Measurements from ENCODE around the gene LCLAT1.
"Not testable (repeated sequence)": the region's sequence is repeated elsewhere in the genome, so short reads cannot be mapped to it uniquely, and the experiment has no call there.

LCLAT1 gene

GRCh38 chr2:30488012-30488659 is 41.1 kb downstream of the LCLAT1 start:
- TF ChIP-seq CTCF (IDR thresholded peaks at IDR 0.05; ENCODE audit: extremely low read depth, insufficient read depth, missing control alignments) = no peak
- in situ Hi-C loops (cut with MboI; ENCODE audit: low pct_unique_long_range_greater_than_20kb, low sequenced_read_pairs, unreplicated experiment) = no loop called here
- DNase-seq (ENCODE audit: low spot score) = no peak

GRCh38 chr2:30491225-30491624 is 44.2 kb downstream of the LCLAT1 start:
- in situ Hi-C loops (cut with MboI; ENCODE audit: low pct_unique_long_range_greater_than_20kb, low sequenced_read_pairs, unreplicated experiment) = no loop called here
- no peak for DNase-seq (ENCODE audit: low spot score)
- no peak for TF ChIP-seq CTCF (IDR thresholded peaks at IDR 0.05; ENCODE audit: extremely low read depth, insufficient read depth, missing control alignments)

GRCh38 chr2:30492185-30492584 is 45.1 kb downstream of the LCLAT1 start:
- no peak for DNase-seq (ENCODE audit: low spot score)
- in situ Hi-C loops (cut with MboI; ENCODE audit: low pct_unique_long_range_greater_than_20kb, low sequenced_read_pairs, unreplicated experiment) = no loop called here
- TF ChIP-seq CTCF (IDR thresholded peaks at IDR 0.05; ENCODE audit: extremely low read depth, insufficient read depth, missing control alignments) = no peak

- TF ChIP-seq CTCF (IDR thresholded peaks at IDR 0.05; ENCODE audit: extremely low read depth, insufficient read depth, missing control alignments) = no peak
- no peak for DNase-seq (ENCODE audit: low spot score)
- in situ Hi-C loops (cut with MboI; ENCODE audit: low pct_unique_long_range_greater_than_20kb, low sequenced_read_pairs, unreplicated experiment) = no loop called here
These were observed 45.6 kb downstream of the LCLAT1 start for GRCh38 chr2:30492619-30493018.

- DNase-seq (ENCODE audit: low spot score) = no peak
- no peak for TF ChIP-seq CTCF (IDR thresholded peaks at IDR 0.05; ENCODE audit: extremely low read depth, insufficient read depth, missing control alignments)
- in situ Hi-C loops (cut with MboI; ENCODE audit: low pct_unique_long_range_greater_than_20kb, low sequenced_read_pairs, unreplicated experiment) = no loop called here
These were observed 46.4 kb downstream of the LCLAT1 start for GRCh38 chr2:30493440-30493839.

- in situ Hi-C loops (cut with MboI; ENCODE audit: low pct_unique_long_range_greater_than_20kb, low sequenced_read_pairs, unreplicated experiment); DNase-seq (ENCODE audit: low spot score): not testable (repeated sequence)
These were observed 48.9 kb downstream of the LCLAT1 start for GRCh38 chr2:30495896-30496295.

GRCh38 chr2:30499681-30500080 is 52.6 kb downstream of the LCLAT1 start:
- in situ Hi-C loops (cut with MboI; ENCODE audit: low pct_unique_long_range_greater_than_20kb, low sequenced_read_pairs, unreplicated experiment) = no loop called here
- DNase-seq (ENCODE audit: low spot score) = no peak
- TF ChIP-seq CTCF (IDR thresholded peaks at IDR 0.05; ENCODE audit: extremely low read depth, insufficient read depth, missing control alignments) = no peak

All from GM13977 (cell line).